Measurements from ENCODE around the gene CCDC39. TPM values are rescaled to one million over a fixed set of nuclear protein-coding genes. Genes with fewer than 3 reads are reported as not detected.

Gene CCDC39
- total RNA-seq, 1 experiment from 2014 or later = 0.04 TPM

DNA sequence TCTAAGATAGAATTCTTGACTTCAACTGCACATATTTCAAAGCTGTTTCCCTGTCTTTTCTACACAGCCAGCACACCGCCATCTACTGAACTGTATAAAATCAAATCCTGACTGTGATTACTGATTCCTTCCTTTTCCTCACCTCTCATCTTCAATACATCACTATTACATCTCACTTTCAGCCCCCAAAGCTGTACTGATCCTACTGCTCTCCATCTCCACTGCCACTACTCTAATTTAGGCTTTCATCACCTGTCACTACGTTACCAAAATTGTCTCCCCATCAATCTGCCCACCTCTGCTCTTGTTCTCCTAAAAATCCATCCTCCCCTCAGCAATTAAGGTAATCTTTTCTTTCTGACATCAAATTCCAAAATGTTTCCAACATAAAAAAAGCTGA lies 4.5 kb upstream of the CCDC39 start:
- Histone ChIP-seq H2AFZ (ENCODE audit: low read length) (0 out of 2 replicates have a peak overlapping the region, but pooled peaks have one; percentile 5), H3F3A (ENCODE audit: low read length, unreplicated experiment) (no peaks in the 10 kb centered on the region), H3K9me2 (replicated peaks; ENCODE audit: low read length) (no peaks in the 10 kb centered on the region), H3K36me3 (ENCODE audit: low read depth, low read length) (no peaks in the 10 kb centered on the region), H3K4me3 (ENCODE audit: low read length) (no peak overlapping the region), H3K79me2 (ENCODE audit: low read length) (no peaks in the 10 kb centered on the region), H3K27ac (ENCODE audit: low read length) (no peak overlapping the region), H4K20me1 (ENCODE audit: low read length) (no peaks in the 10 kb centered on the region), H3K4me2 (ENCODE audit: low read length) (no peak overlapping the region), H3K9ac (ENCODE audit: low read length) (no peak overlapping the region), H3K27me3 (ENCODE audit: low read length) (peaks cover 23% of the 10 kb centered on the region), H3K4me1 (ENCODE audit: insufficient read depth, low read length) (peaks cover 3% of the 10 kb centered on the region; the same call in 1 of the 2 replicates), H3K9me3 (ENCODE audit: low read length) (no peaks in the 10 kb centered on the region)
- ChIA-PET CTCF (no interaction called here), POLR2A (ENCODE audit: unreplicated experiment) (no interaction called here)
- DNase-seq (no peak), ATAC-seq (no peak)
- intact Hi-C loops (cut with micrococcal nuclease) = no loop called here
- TF ChIP-seq EZH2phosphoT487 (IDR thresholded peaks at IDR 0.05; ENCODE audit: borderline replicate concordance, low read length) = no peak
- TF ChIP-seq EZH2 (IDR thresholded peaks at IDR 0.05; ENCODE audit: low read length, unreplicated experiment) = no peak
- TF ChIP-seq, protein P1, sequence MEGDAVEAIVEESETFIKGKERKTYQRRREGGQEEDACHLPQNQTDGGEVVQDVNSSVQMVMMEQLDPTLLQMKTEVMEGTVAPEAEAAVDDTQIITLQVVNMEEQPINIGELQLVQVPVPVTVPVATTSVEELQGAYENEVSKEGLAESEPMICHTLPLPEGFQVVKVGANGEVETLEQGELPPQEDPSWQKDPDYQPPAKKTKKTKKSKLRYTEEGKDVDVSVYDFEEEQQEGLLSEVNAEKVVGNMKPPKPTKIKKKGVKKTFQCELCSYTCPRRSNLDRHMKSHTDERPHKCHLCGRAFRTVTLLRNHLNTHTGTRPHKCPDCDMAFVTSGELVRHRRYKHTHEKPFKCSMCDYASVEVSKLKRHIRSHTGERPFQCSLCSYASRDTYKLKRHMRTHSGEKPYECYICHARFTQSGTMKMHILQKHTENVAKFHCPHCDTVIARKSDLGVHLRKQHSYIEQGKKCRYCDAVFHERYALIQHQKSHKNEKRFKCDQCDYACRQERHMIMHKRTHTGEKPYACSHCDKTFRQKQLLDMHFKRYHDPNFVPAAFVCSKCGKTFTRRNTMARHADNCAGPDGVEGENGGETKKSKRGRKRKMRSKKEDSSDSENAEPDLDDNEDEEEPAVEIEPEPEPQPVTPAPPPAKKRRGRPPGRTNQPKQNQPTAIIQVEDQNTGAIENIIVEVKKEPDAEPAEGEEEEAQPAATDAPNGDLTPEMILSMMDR (conservative IDR thresholded peaks at IDR 0.05; ENCODE audit: low read depth, low read length) = no peak
- no TSS peak for BruUV-seq (replicated peaks)

DNA sequence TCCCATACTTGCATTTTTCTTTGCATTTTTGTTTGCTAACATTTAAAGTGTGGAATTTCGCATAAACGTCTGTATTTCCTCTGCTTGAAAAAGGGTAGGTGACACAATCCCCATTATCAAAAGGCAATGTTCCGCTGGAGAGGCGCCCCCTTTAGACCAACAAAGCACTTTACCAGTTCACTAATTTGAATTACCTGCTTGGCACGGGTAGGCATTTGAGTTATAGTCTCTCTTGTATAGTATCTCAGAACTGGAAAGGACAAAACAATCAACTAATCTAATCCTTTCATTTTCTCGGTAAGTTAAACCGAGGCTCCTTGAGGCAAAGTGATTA lies 775 bp upstream of the CCDC39 start:
- H3K36me3 ChIP-seq (ENCODE audit: low read depth, low read length) = no peaks in the 10 kb centered on the region
- H3K27ac ChIP-seq (ENCODE audit: low read length) = no peak overlapping the region
- H3K4me3 ChIP-seq (ENCODE audit: low read length) = peak overlapping the region; percentile 86
- ChIA-PET POLR2A (ENCODE audit: unreplicated experiment) (no interaction called here), CTCF (no interaction called here)
- H2AFZ ChIP-seq (ENCODE audit: low read length) = peak overlapping the region; percentile 99
- H4K20me1 ChIP-seq (ENCODE audit: low read length) = no peaks in the 10 kb centered on the region
- no peaks in the 10 kb centered on the region for H3K9me3 ChIP-seq (ENCODE audit: low read length)
- peak overlapping the region; percentile 98 for H3K4me2 ChIP-seq (ENCODE audit: low read length)
- ATAC-seq = peak; percentile 44
- no peaks in the 10 kb centered on the region for H3K9me2 ChIP-seq (replicated peaks; ENCODE audit: low read length)
- intact Hi-C loops (cut with micrococcal nuclease) = no loop called here
- H3K9ac ChIP-seq (ENCODE audit: low read length) = peak overlapping the region; percentile 57
- DNase-seq = no peak
- H3K27me3 ChIP-seq (ENCODE audit: low read length) = peaks cover 17% of the 10 kb centered on the region
- TF ChIP-seq, protein P1 (conservative IDR thresholded peaks at IDR 0.05; ENCODE audit: low read depth, low read length) = peak; percentile 94
- no peak for TF ChIP-seq EZH2phosphoT487 (IDR thresholded peaks at IDR 0.05; ENCODE audit: borderline replicate concordance, low read length)
- no peak for TF ChIP-seq EZH2 (IDR thresholded peaks at IDR 0.05; ENCODE audit: low read length, unreplicated experiment)
- BruUV-seq (replicated peaks) = no TSS peak
- no peaks in the 10 kb centered on the region for H3F3A ChIP-seq (ENCODE audit: low read length, unreplicated experiment)
- H3K4me1 ChIP-seq (ENCODE audit: insufficient read depth, low read length) = peaks cover 6% of the 10 kb centered on the region; the same call in 1 of the 2 replicates
- H3K79me2 ChIP-seq (ENCODE audit: low read length) = no peaks in the 10 kb centered on the region

DNA sequence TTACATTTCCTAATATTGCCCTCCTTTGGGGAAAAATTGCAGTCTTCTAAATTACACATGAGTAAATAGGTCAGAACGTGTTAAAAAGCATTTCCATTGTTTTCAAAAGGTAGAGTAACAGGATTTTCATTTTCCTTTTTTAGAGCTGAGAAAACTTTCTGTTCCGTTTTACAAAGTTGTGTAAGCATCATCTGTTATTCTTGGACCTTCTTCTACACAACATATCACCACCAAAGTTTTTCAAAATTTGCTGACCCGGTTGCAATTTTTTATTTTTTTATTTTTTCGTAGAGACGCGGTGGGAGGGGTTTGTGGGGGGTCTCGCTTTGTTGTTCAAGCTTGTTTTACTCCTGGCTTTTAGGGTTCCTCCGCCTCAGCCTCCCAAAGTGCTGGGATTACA lies 1.1 kb downstream of the CCDC39 start:
- Histone ChIP-seq H3K4me3 (ENCODE audit: low read length) (peak overlapping the region; percentile 86; the same call in 1 of the 2 replicates), H3K9ac (ENCODE audit: low read length) (no peak overlapping the region), H3K9me3 (ENCODE audit: low read length) (no peaks in the 10 kb centered on the region), H3K36me3 (ENCODE audit: low read depth, low read length) (no peaks in the 10 kb centered on the region), H3K4me1 (ENCODE audit: insufficient read depth, low read length) (peaks cover 6% of the 10 kb centered on the region; the same call in 1 of the 2 replicates), H3K79me2 (ENCODE audit: low read length) (no peaks in the 10 kb centered on the region), H3K9me2 (replicated peaks; ENCODE audit: low read length) (no peaks in the 10 kb centered on the region), H2AFZ (ENCODE audit: low read length) (peak overlapping the region; percentile 99; the same call in 1 of the 2 replicates), H3K4me2 (ENCODE audit: low read length) (peak overlapping the region; percentile 98; the same call in 1 of the 2 replicates), H4K20me1 (ENCODE audit: low read length) (no peaks in the 10 kb centered on the region), H3K27me3 (ENCODE audit: low read length) (peaks cover 17% of the 10 kb centered on the region), H3K27ac (ENCODE audit: low read length) (no peak overlapping the region), H3F3A (ENCODE audit: low read length, unreplicated experiment) (no peaks in the 10 kb centered on the region)
- POLR2A ChIA-PET (ENCODE audit: unreplicated experiment) = no interaction called here
- intact Hi-C loops (cut with micrococcal nuclease) = loop anchor here (2.0 to 5.0 kb wide), 2 partner anchors 75 to 911 kb away; partner anchors contain the start of gene TTC14
- CTCF ChIA-PET = interaction anchor here (0.7 kb wide), 1 partner anchor 426 kb away, joined by 6 read pairs; no protein-coding TSS in a partner anchor
- ATAC-seq (no peak), DNase-seq (no peak)
- BruUV-seq (replicated peaks) = no TSS peak
- TF ChIP-seq EZH2phosphoT487 (IDR thresholded peaks at IDR 0.05; ENCODE audit: borderline replicate concordance, low read length) = no peak
- no peak for TF ChIP-seq EZH2 (IDR thresholded peaks at IDR 0.05; ENCODE audit: low read length, unreplicated experiment)
- TF ChIP-seq, protein P1 (conservative IDR thresholded peaks at IDR 0.05; ENCODE audit: low read depth, low read length) = no peak
